GM23338 (cell line): ENCODE data around the gene GFRA1. TPM values are rescaled to one million over a fixed set of nuclear protein-coding genes. Genes with fewer than 3 reads are reported as not detected.

ENCODE experiments used
- ATAC-seq: fragments of 200-7000 bp; cut with Tn5 transposase; 3 replicates; pipeline ENCODE4 v1.9.1; 2020
- DNase-seq: peaks from one replicate; pipeline ENCODE4 v3.0.0-alpha.2; 2015; ENCODE audit warnings: low spot score
- H2AFZ ChIP-seq: fragments of 200-600 bp; sonication (generic); 2 replicates; pipeline ENCODE4 v1.8.0; 2016; ENCODE audit warnings: antibody characterized with exemption, mild to moderate bottlenecking, moderate library complexity
- H3F3A ChIP-seq: fragments of 200-600 bp; sonication (generic); replicated peaks from 2 replicates; pipeline ENCODE4 v1.8.0; 2017; ENCODE audit warnings: antibody characterized with exemption, mixed run types, low read depth
- H3K27ac ChIP-seq: fragments of 200-600 bp; sonication (generic); 2 replicates; pipeline ENCODE4 v1.6.1; 2016; ENCODE audit warnings: low read depth
- H3K27me3 ChIP-seq: fragments of 200-600 bp; sonication (generic); 2 replicates; pipeline ENCODE4 v1.8.0; 2016; ENCODE audit warnings: mild to moderate bottlenecking, mixed run types, moderate library complexity; ENCODE audit not compliant: insufficient read depth
- H3K36me3 ChIP-seq: fragments of 200-600 bp; sonication (generic); 2 replicates; pipeline ENCODE4 v1.8.0; 2016; ENCODE audit warnings: mild to moderate bottlenecking; ENCODE audit not compliant: insufficient read depth
- H3K4me1 ChIP-seq: fragments of 200-600 bp; sonication (generic); 2 replicates; pipeline ENCODE4 v1.8.0; 2016; ENCODE audit warnings: mild to moderate bottlenecking, moderate library complexity; ENCODE audit not compliant: insufficient read depth
- H3K4me2 ChIP-seq: fragments of 200-600 bp; sonication (generic); 2 replicates; pipeline ENCODE4 v1.7.1; 2017; ENCODE audit warnings: mixed run types
- H3K4me3 ChIP-seq: fragments of 200-600 bp; sonication (generic); 2 replicates; pipeline ENCODE4 v1.6.1; 2016; ENCODE audit warnings: mixed run types
- H3K79me2 ChIP-seq: fragments of 200-600 bp; sonication (generic); replicated peaks from 2 replicates; pipeline ENCODE4 v1.8.0; 2017; ENCODE audit warnings: mild to moderate bottlenecking; ENCODE audit not compliant: insufficient read depth
- H3K9me2 ChIP-seq: fragments of 200-600 bp; sonication (generic); 2 replicates; pipeline ENCODE4 v1.8.0; 2017; ENCODE audit not compliant: insufficient read depth
- H4K20me1 ChIP-seq: fragments of 200-600 bp; sonication (generic); replicated peaks from 2 replicates; pipeline ENCODE4 v1.8.0; 2017; ENCODE audit warnings: mild to moderate bottlenecking; ENCODE audit not compliant: insufficient read depth
- H3K27ac Mint-ChIP-seq: 2 replicates; pipeline ENCODE4 v1.8.0; 2020; ENCODE audit warnings: inconsistent platforms, mild to moderate bottlenecking, moderate library complexity, mixed read lengths
- H3K27me3 Mint-ChIP-seq: 3 replicates; pipeline ENCODE4 v1.8.0; 2022; ENCODE audit warnings: low read depth, mild to moderate bottlenecking, moderate library complexity, mixed read lengths, inconsistent platforms; ENCODE audit not compliant: insufficient read depth, poor library complexity
- H3K36me3 Mint-ChIP-seq: 3 replicates; pipeline ENCODE4 v1.8.0; 2021; ENCODE audit warnings: low read depth, mild to moderate bottlenecking, inconsistent platforms, moderate library complexity, mixed read lengths
- H3K4me1 Mint-ChIP-seq: 3 replicates; pipeline ENCODE4 v1.8.0; 2020; ENCODE audit warnings: mild to moderate bottlenecking, inconsistent platforms, mixed read lengths
- H3K4me3 Mint-ChIP-seq: 3 replicates; pipeline ENCODE4 v1.8.0; 2021; ENCODE audit warnings: moderate library complexity, mild to moderate bottlenecking, inconsistent platforms, mixed read lengths
- H3K9me3 Mint-ChIP-seq: 3 replicates; pipeline ENCODE4 v1.8.0; 2020; ENCODE audit warnings: moderate library complexity, mild to moderate bottlenecking, inconsistent platforms, mixed read lengths
- CTCF ChIP-seq, 2 experiments: fragments of 200-600 bp in 1 of 2; sonication (generic) in 1 of 2; conservative IDR thresholded peaks; 2 replicates each; pipeline versions ENCODE4 v1.5.1 to v1.6.1; 2016 to 2017; ENCODE audit warnings: antibody characterized with exemption in 2 of 2, low read depth in 2 of 2, mild to moderate bottlenecking in 2 of 2, moderate library complexity in 1 of 2
- ETS1 ChIP-seq: IDR thresholded peaks from 2 replicates; pipeline ENCODE4 v1.6.1; 2016; ENCODE audit warnings: antibody characterized with exemption
- EZH2phosphoT487 ChIP-seq: fragments of 200-600 bp; sonication (generic); IDR thresholded peaks from one replicate; pipeline ENCODE4 v1.8.1; 2018; ENCODE audit warnings: antibody characterized with exemption; ENCODE audit not compliant: unreplicated experiment
- POLR2AphosphoS5 ChIP-seq: IDR thresholded peaks from 2 replicates; pipeline ENCODE4 v1.6.1; 2016; ENCODE audit warnings: antibody characterized with exemption, low read depth
- REST ChIP-seq: IDR thresholded peaks from one replicate; pipeline ENCODE4 v1.6.1; 2018; ENCODE audit warnings: antibody characterized with exemption; ENCODE audit not compliant: unreplicated experiment
- STAT1 ChIP-seq: IDR thresholded peaks from one replicate; pipeline ENCODE4 v1.6.1; 2016; ENCODE audit warnings: antibody characterized with exemption; ENCODE audit not compliant: unreplicated experiment
- polyA plus RNA-seq: library from polyadenylated mRNA; unstranded; fragments of >200 nt; fragmentation: Nextera tagmentation; extraction: Ambion mirVana; gene quantifications from 2 replicates; pipeline ENCODE4 v1.2.1, GENCODE V29; 2016
- total RNA-seq: library from RNA; depleted of rRNA; stranded (reverse); fragments of >200 nt; shearing (Covaris generic); gene quantifications from 2 replicates; pipeline ENCODE4 v1.2.3, GENCODE V29; 2014

Gene GFRA1
- total and polyA plus RNA-seq, 2 experiments from 2014 or later, result 1.4 to 2.8 TPM

- TF ChIP-seq REST (no peak), CTCF (conservative IDR thresholded peaks at IDR 0.05; ENCODE audit: low read depth in 2 of 2) (no peak)
Measured at GRCh38 chr10:116223289-116223688, 49.7 kb downstream of the GFRA1 start (continued).

- DNase-seq (no peak), ATAC-seq (no peak)
- no peaks in the 10 kb centered on the region for H3K36me3 Mint-ChIP-seq
- no peak for TF ChIP-seq EZH2phosphoT487
- no peak for TF ChIP-seq POLR2AphosphoS5
- no peak for TF ChIP-seq REST
- no peak for TF ChIP-seq ETS1
- TF ChIP-seq STAT1, result no peak
- H3K4me2 ChIP-seq, result no peak overlapping the region
- H3K27ac ChIP-seq, result no peak overlapping the region
- H3K4me1 Mint-ChIP-seq, result no peaks in the 10 kb centered on the region
- no peaks in the 10 kb centered on the region for H3K4me1 ChIP-seq
- H3K9me2 ChIP-seq, result no peaks in the 10 kb centered on the region
- no peak overlapping the region for H2AFZ ChIP-seq
- no peaks in the 10 kb centered on the region for H4K20me1 ChIP-seq
- no peak overlapping the region for H3K4me3 ChIP-seq
- H3K27me3 ChIP-seq, result no peaks in the 10 kb centered on the region
- no peak overlapping the region for H3K4me3 Mint-ChIP-seq
- no peaks in the 10 kb centered on the region for H3K9me3 Mint-ChIP-seq
- no peaks in the 10 kb centered on the region for H3K36me3 ChIP-seq
- no peaks in the 10 kb centered on the region for H3K27me3 Mint-ChIP-seq
- no peaks in the 10 kb centered on the region for H3F3A ChIP-seq
- no peaks in the 10 kb centered on the region for H3K79me2 ChIP-seq
- no peak overlapping the region for H3K27ac Mint-ChIP-seq
Measured at GRCh38 chr10:116221053-116221452, 52.0 kb downstream of the GFRA1 start.
